Regular cardiac myocyte (primary cell): Measurements from ENCODE around the gene ZBTB1. TPM values are rescaled to one million over a fixed set of nuclear protein-coding genes. Genes with fewer than 3 reads are reported as not detected.

Experiments
- total RNA-seq: library from RNA; depleted of rRNA; stranded (reverse); fragments of >200 nt; gene quantifications from 2 replicates; pipeline ENCODE4 v1.2.3, GENCODE V29; 2014

Gene ZBTB1, protein sequence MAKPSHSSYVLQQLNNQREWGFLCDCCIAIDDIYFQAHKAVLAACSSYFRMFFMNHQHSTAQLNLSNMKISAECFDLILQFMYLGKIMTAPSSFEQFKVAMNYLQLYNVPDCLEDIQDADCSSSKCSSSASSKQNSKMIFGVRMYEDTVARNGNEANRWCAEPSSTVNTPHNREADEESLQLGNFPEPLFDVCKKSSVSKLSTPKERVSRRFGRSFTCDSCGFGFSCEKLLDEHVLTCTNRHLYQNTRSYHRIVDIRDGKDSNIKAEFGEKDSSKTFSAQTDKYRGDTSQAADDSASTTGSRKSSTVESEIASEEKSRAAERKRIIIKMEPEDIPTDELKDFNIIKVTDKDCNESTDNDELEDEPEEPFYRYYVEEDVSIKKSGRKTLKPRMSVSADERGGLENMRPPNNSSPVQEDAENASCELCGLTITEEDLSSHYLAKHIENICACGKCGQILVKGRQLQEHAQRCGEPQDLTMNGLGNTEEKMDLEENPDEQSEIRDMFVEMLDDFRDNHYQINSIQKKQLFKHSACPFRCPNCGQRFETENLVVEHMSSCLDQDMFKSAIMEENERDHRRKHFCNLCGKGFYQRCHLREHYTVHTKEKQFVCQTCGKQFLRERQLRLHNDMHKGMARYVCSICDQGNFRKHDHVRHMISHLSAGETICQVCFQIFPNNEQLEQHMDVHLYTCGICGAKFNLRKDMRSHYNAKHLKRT
- total RNA-seq, result 40.8 and 60.9 TPM in 2 replicates

DNA sequence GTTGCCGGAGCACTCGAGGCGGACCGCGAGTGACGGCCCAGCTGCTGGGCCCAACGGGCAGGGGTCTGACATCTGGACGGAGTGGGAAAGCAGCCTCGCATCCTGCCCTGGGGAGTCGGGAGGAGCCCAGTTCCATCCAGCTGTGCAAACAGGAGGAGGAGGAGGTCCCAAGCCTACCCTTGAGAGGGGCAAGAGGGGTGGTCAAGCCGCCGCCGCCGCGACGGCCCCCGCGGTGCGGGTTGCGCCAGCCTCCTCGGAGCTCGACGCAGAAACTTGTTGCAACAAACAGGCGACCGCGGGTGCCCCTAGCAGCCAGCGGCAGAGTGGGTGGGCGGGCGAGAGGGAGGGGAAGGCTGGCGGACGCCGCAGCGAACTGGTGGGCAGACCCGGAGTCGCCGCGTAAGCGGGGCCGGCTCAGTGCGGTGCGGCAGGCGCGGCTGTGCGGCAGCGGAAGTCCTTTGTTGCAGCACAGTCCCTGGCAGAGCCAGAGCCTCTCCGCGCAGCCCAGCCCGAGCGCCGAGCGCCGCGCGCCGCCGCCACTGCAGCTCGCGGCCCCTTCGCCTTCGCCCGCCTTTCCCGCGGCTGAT is at the start of gene ZBTB1:
Gene ZBTB1 (plus strand): TSS at position 461 of the 587 bp plus-strand sequence. CDS start 16,735 bp downstream, outside the sequence.

DNA sequence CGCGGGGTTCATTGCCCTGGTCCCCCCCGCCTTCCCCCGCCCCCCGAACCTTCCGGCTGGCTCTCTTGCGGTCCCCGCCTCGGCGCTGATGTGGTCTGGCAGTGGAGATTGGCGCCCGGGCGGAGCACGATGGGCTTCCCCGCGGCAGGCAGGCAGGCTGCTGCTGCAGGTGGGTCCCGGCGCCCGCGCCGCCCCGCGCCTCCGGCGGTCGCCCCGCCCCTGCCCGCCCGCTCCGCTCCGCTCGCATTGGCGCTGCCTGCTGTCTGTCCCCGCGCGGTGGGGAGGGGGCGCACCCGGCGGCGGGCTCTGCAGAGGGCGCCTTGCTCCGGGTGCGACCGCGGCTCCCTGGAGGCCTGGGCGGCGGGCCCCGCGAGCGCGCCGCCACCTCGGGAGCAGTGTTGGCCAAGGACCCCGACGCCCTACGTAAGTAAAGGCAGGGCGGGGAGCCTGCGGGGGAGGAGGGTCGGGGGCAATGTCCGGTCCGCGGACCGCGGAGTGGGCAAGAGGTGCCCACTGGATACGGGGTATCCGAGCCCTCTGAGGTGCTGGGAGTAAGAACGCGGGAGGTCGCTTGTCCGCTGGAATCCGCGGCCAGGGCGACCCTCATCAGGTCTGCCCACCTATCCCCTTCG is 39.3 kb upstream of the ZBTB1 start, which contains the start of gene AKAP5:
Gene AKAP5 (plus strand): TSS at position 309 of the 632 bp plus-strand sequence. CDS start 2,896 bp downstream, outside the sequence.

DNA sequence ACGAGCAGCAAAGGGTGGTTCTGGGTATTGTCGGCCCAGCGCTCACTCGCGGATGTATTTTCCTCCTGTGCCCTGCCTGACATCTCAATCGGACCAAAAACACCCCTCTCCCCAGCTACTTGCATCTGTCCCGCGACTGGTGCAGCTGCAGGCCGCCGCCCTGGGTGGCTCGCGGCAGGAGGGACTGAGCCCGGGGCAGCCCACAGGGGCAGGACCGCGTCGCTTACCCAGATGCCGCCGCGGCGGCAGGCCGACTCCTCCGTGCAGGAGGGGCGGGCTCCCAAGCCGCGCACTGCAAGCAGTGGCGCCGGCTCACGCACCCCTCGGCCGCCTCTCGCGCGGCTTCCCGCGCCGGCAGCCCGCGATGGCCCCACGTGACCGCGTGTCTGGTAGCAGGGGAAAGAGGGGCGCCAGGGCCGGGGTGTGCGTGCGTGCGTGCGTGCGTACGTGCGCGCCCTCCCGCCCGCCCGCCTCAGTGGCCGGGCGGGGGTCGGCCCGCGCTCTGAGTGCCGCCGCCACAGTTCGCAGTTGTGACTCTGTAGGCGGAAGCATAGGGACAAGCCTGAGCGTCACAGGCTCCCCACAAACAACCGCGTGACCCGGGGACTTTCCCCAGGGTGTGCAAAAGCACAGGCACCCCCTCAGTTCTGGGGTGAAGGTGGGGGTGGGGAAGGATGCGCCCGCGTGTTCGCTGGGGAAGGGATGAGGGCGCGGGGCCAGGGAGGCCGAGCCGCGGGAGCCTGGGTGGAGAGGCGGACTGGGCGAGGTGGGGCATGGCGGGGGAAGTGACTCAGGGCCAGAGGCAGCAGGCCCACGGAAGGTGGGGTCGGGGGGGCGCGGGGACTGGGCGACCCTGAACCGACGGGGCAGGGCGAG is 898 bp upstream of the ZBTB1 start, which contains the start of gene ZBTB25:
Gene ZBTB25 (minus strand): TSS at position 405 of the 876 bp plus-strand sequence. CDS start 13,305 bp downstream, outside the sequence.

DNA sequence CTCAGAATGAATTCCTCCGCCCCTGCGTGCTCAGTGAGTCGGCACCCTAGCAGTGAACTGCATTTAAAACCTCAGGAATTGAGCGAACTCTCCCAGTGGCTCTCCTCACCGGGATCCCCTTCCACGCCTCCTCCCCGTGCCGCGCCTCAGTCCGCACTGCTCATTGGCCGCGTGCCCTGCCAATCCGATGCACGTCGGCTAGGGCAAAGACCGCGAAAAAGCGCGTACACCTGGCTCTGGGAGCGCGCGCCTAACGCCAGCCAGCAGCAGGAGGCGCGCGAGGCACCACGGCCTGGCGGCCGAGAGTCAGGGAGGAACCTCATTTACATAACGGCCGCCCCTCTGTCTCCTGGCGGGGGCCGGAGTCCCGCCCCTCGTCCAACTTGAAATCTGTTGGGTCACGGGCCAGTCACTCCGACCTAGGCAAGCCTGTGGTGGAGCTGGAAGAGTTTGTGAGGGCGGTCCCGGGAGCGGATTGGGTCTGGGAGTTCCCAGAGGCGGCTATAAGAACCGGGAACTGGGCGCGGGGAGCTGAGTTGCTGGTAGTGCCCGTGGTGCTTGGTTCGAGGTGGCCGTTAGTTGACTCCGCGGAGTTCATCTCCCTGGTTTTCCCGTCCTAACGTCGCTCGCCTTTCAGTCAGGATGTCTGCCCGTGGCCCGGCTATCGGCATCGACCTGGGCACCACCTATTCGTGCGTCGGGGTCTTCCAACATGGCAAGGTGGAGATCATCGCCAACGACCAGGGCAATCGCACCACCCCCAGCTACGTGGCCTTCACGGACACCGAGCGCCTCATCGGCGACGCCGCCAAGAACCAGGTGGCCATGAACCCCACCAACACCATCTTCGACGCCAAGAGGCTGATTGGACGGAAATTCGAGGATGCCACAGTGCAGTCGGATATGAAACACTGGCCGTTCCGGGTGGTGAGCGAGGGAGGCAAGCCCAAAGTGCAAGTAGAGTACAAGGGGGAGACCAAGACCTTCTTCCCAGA is 35.9 kb downstream of the ZBTB1 start, which contains the start of gene HSPA2:
Gene HSPA2 (plus strand): TSS at position 534 of the 995 bp plus-strand sequence. CDS start 109 bp downstream, at position 643.

DNA sequence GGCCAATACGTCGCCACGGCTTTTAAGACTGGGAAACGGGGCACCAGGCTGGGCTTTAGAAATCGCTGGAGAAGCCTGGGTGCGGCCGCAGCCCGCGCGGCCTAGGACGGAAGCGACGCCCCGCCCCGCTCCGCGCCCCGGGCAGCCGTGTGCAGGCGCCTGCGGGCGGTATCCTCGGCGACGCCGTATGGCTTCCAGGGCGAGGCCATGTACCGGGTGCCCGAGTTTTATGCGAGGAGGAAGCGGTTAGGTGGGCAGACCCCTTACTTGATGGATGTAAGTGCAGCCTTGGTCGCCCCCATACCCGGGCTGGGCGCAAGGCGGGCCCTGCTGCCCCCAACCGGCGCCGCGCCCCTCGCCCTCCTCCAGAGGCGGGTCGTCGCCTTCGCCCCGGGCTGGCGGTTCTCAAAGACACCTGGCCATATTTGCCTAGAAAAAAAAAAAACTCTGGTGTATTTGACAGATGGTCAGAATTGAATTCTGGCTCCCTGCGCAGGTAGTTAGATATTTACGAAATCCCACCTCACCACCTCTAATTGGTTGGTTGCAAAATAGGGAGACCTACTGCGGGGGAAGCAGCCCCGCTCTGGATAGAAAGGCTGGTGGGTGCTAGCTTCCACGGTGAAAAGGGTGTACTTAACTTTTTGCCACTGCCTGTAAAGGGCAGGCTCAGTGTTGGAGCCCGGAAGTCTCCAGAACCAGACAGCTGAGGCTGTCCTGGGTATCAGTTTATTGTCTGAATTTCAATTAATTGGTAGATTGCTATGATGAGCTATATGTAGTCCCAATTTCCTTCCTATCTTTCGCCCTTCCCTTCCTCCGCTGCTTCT is 45.4 kb downstream of the ZBTB1 start, which contains the start of gene PPP1R36:
Gene PPP1R36 (plus strand): TSS at position 171 of the 830 bp plus-strand sequence. CDS start 37 bp downstream, at position 208.

Other genes with a start within 250 kb of the ZBTB1 start
- gene ESR2, start 210.4 kb upstream of the ZBTB1 start, total RNA-seq, result under 0.01 and 0.19 TPM in 2 replicates
- gene MTHFD1, start 116.4 kb upstream of the ZBTB1 start, total RNA-seq, result 32.4 and 92.6 TPM in 2 replicates
- gene AKAP5, start 39.3 kb upstream of the ZBTB1 start, total RNA-seq, result 0.56 and 0.58 TPM in 2 replicates
- 4.0 and 7.6 TPM in 2 replicates for gene ZBTB25, start 932 bp upstream of the ZBTB1 start, total RNA-seq
- gene HSPA2, start 36.0 kb downstream of the ZBTB1 start, total RNA-seq, result 2.3 and 5.9 TPM in 2 replicates
- 0.19 and 0.28 TPM in 2 replicates for gene PPP1R36, start 45.2 kb downstream of the ZBTB1 start, total RNA-seq
- 3.5 and 5.4 TPM in 2 replicates for gene PLEKHG3, start 199.7 kb downstream of the ZBTB1 start, total RNA-seq